ENCODE measurements around the gene MATN1.

MATN1 gene

GRCh38 chr1:30712583-30712982, 10.8 kb downstream of the MATN1 start:
- Histone ChIP-seq H3K4me3 (ENCODE audit: low read depth, low read length) (no peak overlapping the region), H3K36me3 (ENCODE audit: control insufficient read depth in 1 of 2, insufficient read depth in 2 of 2, low read length in 2 of 2) (no peaks in the 10 kb centered on the region), H2AK5ac (ENCODE audit: low read length) (no peak overlapping the region), H4K8ac (ENCODE audit: low read depth, low read length) (no peak overlapping the region), H3K23ac (ENCODE audit: low read length) (no peak overlapping the region), H4K91ac (ENCODE audit: low read depth, low read length) (no peak overlapping the region), H2BK120ac (ENCODE audit: insufficient read depth, low read length, poor library complexity) (no peak overlapping the region), H2BK5ac (ENCODE audit: low read depth, low read length, poor library complexity) (no peak overlapping the region), H2BK12ac (ENCODE audit: low read length) (no peak overlapping the region), H3K79me1 (ENCODE audit: low read length) (no peaks in the 10 kb centered on the region), H3K27me3 (ENCODE audit: insufficient read depth, low read length) (no peaks in the 10 kb centered on the region), H3K27ac (ENCODE audit: low read depth, low read length) (no peak overlapping the region), H3K4me2 (ENCODE audit: low read length) (no peak overlapping the region), H3K14ac (ENCODE audit: low read length) (no peak overlapping the region), H4K12ac (ENCODE audit: low read depth, low read length) (no peak overlapping the region), H2AFZ (ENCODE audit: insufficient read depth, low read length, poor library complexity) (no peak overlapping the region), H3K9ac (ENCODE audit: low read length) (no peak overlapping the region), H3K79me2 (ENCODE audit: control insufficient read depth, insufficient read depth, low read length, poor library complexity) (no peaks in the 10 kb centered on the region), H3K4ac (ENCODE audit: low read depth, low read length) (no peak overlapping the region), H3K4me1 (ENCODE audit: control insufficient read depth in 1 of 2, insufficient read depth in 2 of 2, low read length in 2 of 2) (no peaks in the 10 kb centered on the region), H3K18ac (ENCODE audit: low read length) (no peak overlapping the region), H3K9me3 (ENCODE audit: insufficient read depth, low read depth, low read length) (peaks cover 1% of the 10 kb centered on the region)
- no peak for DNase-seq
- WGBS (ENCODE audit: extremely low coverage, insufficient coverage, insufficient read length), result no CpG with 5 or more reads among the region's 6 CpGs

GRCh38 chr1:30710407-30710806, 13.0 kb downstream of the MATN1 start:
- H3K79me2 ChIP-seq (ENCODE audit: control insufficient read depth, insufficient read depth, low read length, poor library complexity), result no peaks in the 10 kb centered on the region

GRCh38 chr1:30708361-30708728, 15.0 kb downstream of the MATN1 start:
- no peak overlapping the region for H4K12ac ChIP-seq (ENCODE audit: low read depth, low read length)
- no peaks in the 10 kb centered on the region for H3K4me1 ChIP-seq (ENCODE audit: control insufficient read depth in 1 of 2, insufficient read depth in 2 of 2, low read length in 2 of 2)
- H3K9ac ChIP-seq (ENCODE audit: low read length), result no peak overlapping the region
- no peak overlapping the region for H4K91ac ChIP-seq (ENCODE audit: low read depth, low read length)
- H3K14ac ChIP-seq (ENCODE audit: low read length), result no peak overlapping the region
- no peaks in the 10 kb centered on the region for H3K36me3 ChIP-seq (ENCODE audit: control insufficient read depth in 1 of 2, insufficient read depth in 2 of 2, low read length in 2 of 2)
- H3K4ac ChIP-seq (ENCODE audit: low read depth, low read length), result no peak overlapping the region
- H2BK5ac ChIP-seq (ENCODE audit: low read depth, low read length, poor library complexity), result no peak overlapping the region
- H2BK120ac ChIP-seq (ENCODE audit: insufficient read depth, low read length, poor library complexity), result no peak overlapping the region
- WGBS (ENCODE audit: extremely low coverage, insufficient coverage, insufficient read length), result no CpG with 5 or more reads among the region's 8 CpGs
- H3K4me2 ChIP-seq (ENCODE audit: low read length), result no peak overlapping the region
- peaks cover 2% of the 10 kb centered on the region for H3K9me3 ChIP-seq (ENCODE audit: insufficient read depth, low read depth, low read length)
- no peak overlapping the region for H3K4me3 ChIP-seq (ENCODE audit: low read depth, low read length)
- H3K27me3 ChIP-seq (ENCODE audit: insufficient read depth, low read length), result no peaks in the 10 kb centered on the region
- H2AK5ac ChIP-seq (ENCODE audit: low read length), result no peak overlapping the region
- H3K79me1 ChIP-seq (ENCODE audit: low read length), result no peaks in the 10 kb centered on the region
- H2BK12ac ChIP-seq (ENCODE audit: low read length), result no peak overlapping the region
- no peaks in the 10 kb centered on the region for H3K79me2 ChIP-seq (ENCODE audit: control insufficient read depth, insufficient read depth, low read length, poor library complexity)
- no peak overlapping the region for H2AFZ ChIP-seq (ENCODE audit: insufficient read depth, low read length, poor library complexity)
- H3K23ac ChIP-seq (ENCODE audit: low read length), result no peak overlapping the region
- no peak overlapping the region for H3K27ac ChIP-seq (ENCODE audit: low read depth, low read length)
- peak in 1 of 2 donors; percentile 31 for DNase-seq
- no peak overlapping the region for H3K18ac ChIP-seq (ENCODE audit: low read length)
- H4K8ac ChIP-seq (ENCODE audit: low read depth, low read length), result no peak overlapping the region

More at GRCh38 chr1:30710407-30710806, 13.0 kb downstream of the MATN1 start:
- Histone ChIP-seq H4K8ac (ENCODE audit: low read depth, low read length) (no peak overlapping the region), H3K9ac (ENCODE audit: low read length) (no peak overlapping the region), H3K18ac (ENCODE audit: low read length) (no peak overlapping the region), H2BK5ac (ENCODE audit: low read depth, low read length, poor library complexity) (no peak overlapping the region), H3K4ac (ENCODE audit: low read depth, low read length) (no peak overlapping the region), H3K4me1 (ENCODE audit: control insufficient read depth in 1 of 2, insufficient read depth in 2 of 2, low read length in 2 of 2) (no peaks in the 10 kb centered on the region), H4K91ac (ENCODE audit: low read depth, low read length) (no peak overlapping the region), H3K4me3 (ENCODE audit: low read depth, low read length) (no peak overlapping the region), H2BK12ac (ENCODE audit: low read length) (no peak overlapping the region), H3K14ac (ENCODE audit: low read length) (no peak overlapping the region), H3K23ac (ENCODE audit: low read length) (no peak overlapping the region), H3K4me2 (ENCODE audit: low read length) (no peak overlapping the region), H2AK5ac (ENCODE audit: low read length) (no peak overlapping the region), H3K36me3 (ENCODE audit: control insufficient read depth in 1 of 2, insufficient read depth in 2 of 2, low read length in 2 of 2) (no peaks in the 10 kb centered on the region), H2BK120ac (ENCODE audit: insufficient read depth, low read length, poor library complexity) (no peak overlapping the region), H3K27me3 (ENCODE audit: insufficient read depth, low read length) (no peaks in the 10 kb centered on the region), H3K9me3 (ENCODE audit: insufficient read depth, low read depth, low read length) (peaks cover 2% of the 10 kb centered on the region), H2AFZ (ENCODE audit: insufficient read depth, low read length, poor library complexity) (no peak overlapping the region), H3K79me1 (ENCODE audit: low read length) (no peaks in the 10 kb centered on the region), H4K12ac (ENCODE audit: low read depth, low read length) (no peak overlapping the region), H3K27ac (ENCODE audit: low read depth, low read length) (no peak overlapping the region)
- no peak for DNase-seq
- WGBS (ENCODE audit: extremely low coverage, insufficient coverage, insufficient read length), result no CpG with 5 or more reads among the region's 2 CpGs

GRCh38 chr1:30707412-30708360, 15.7 kb downstream of the MATN1 start:
- Histone ChIP-seq H3K9ac (ENCODE audit: low read length) (no peak overlapping the region), H3K9me3 (ENCODE audit: insufficient read depth, low read depth, low read length) (peaks cover 2% of the 10 kb centered on the region), H2BK5ac (ENCODE audit: low read depth, low read length, poor library complexity) (no peak overlapping the region), H3K36me3 (ENCODE audit: control insufficient read depth in 1 of 2, insufficient read depth in 2 of 2, low read length in 2 of 2) (no peaks in the 10 kb centered on the region), H3K27me3 (ENCODE audit: insufficient read depth, low read length) (no peaks in the 10 kb centered on the region), H3K23ac (ENCODE audit: low read length) (no peak overlapping the region), H3K14ac (ENCODE audit: low read length) (no peak overlapping the region), H3K79me2 (ENCODE audit: control insufficient read depth, insufficient read depth, low read length, poor library complexity) (no peaks in the 10 kb centered on the region), H2AFZ (ENCODE audit: insufficient read depth, low read length, poor library complexity) (no peak overlapping the region), H3K4me3 (ENCODE audit: low read depth, low read length) (no peak overlapping the region), H4K12ac (ENCODE audit: low read depth, low read length) (no peak overlapping the region), H3K4me1 (ENCODE audit: control insufficient read depth in 1 of 2, insufficient read depth in 2 of 2, low read length in 2 of 2) (no peaks in the 10 kb centered on the region), H2BK12ac (ENCODE audit: low read length) (no peak overlapping the region), H2AK5ac (ENCODE audit: low read length) (no peak overlapping the region), H3K79me1 (ENCODE audit: low read length) (no peaks in the 10 kb centered on the region), H4K8ac (ENCODE audit: low read depth, low read length) (no peak overlapping the region), H3K18ac (ENCODE audit: low read length) (no peak overlapping the region), H2BK120ac (ENCODE audit: insufficient read depth, low read length, poor library complexity) (no peak overlapping the region), H3K27ac (ENCODE audit: low read depth, low read length) (no peak overlapping the region), H3K4ac (ENCODE audit: low read depth, low read length) (no peak overlapping the region), H4K91ac (ENCODE audit: low read depth, low read length) (no peak overlapping the region), H3K4me2 (ENCODE audit: low read length) (no peak overlapping the region)
- peak; percentile 43 to 72 for DNase-seq
- WGBS (ENCODE audit: extremely low coverage, insufficient coverage, insufficient read length), result no CpG with 5 or more reads among the region's 16 CpGs

Measured in trophoblast cell (in vitro differentiated cells and primary cell).